H1 (cell line): ENCODE results near the gene GUCA1A. TPM values are rescaled to one million over a fixed set of nuclear protein-coding genes. Genes with fewer than 3 reads are reported as not detected.

Source experiments
- CTCF ChIA-PET: fragments of 300-600 bp; sonication (Branson Sonifier 250); formaldehyde crosslinking; loops from one replicate; lab custom pipeline; 2021; ENCODE audit not compliant: partially characterized antibody; lab: Charles Lee
- POLR2A ChIA-PET: fragments of 300-600 bp; sonication (Branson Sonifier 250); formaldehyde crosslinking; loops from one replicate; lab custom pipeline; 2021; ENCODE audit warnings: inconsistent platforms; ENCODE audit not compliant: partially characterized antibody; lab: Charles Lee
- DNase-seq, 2 experiments: peaks; one replicate each; pipeline versions ENCODE4 v3.0.0 to v3.0.0-alpha.2; 2010 to 2022; ENCODE audit warnings: low spot score in 2 of 2, low read depth in 1 of 2, mixed read lengths in 1 of 2
- FAIRE-seq: peaks from 2 replicates; lab custom pipeline; 2011; peaks lifted over from hg19 to GRCh38; lab: Jason Lieb, UNC
- H2AFZ ChIP-seq: 2 replicates; pipeline ENCODE4 v1.8.1; 2012; ENCODE audit warnings: low read length, inconsistent platforms
- H2AK5ac ChIP-seq: 2 replicates; pipeline ENCODE4 v1.6.1; 2013; ENCODE audit warnings: low read depth, low read length
- H2BK120ac ChIP-seq: replicated peaks from 2 replicates; pipeline ENCODE3; 2013; ENCODE audit warnings: low read depth, low read length, inconsistent platforms
- H2BK12ac ChIP-seq: 2 replicates; pipeline ENCODE4 v1.6.1; 2013; ENCODE audit warnings: low read depth, low read length
- H2BK15ac ChIP-seq: 2 replicates; pipeline ENCODE4 v1.6.1; 2013; ENCODE audit warnings: low read length
- H2BK20ac ChIP-seq: 2 replicates; pipeline ENCODE4 v1.6.1; 2013; ENCODE audit warnings: low read length
- H2BK5ac ChIP-seq: 2 replicates; pipeline ENCODE4 v1.6.1; 2013; ENCODE audit warnings: low read depth, low read length
- H3K14ac ChIP-seq: 2 replicates; pipeline ENCODE4 v1.6.1; 2013; ENCODE audit warnings: inconsistent platforms; ENCODE audit not compliant: insufficient read length
- H3K18ac ChIP-seq: 2 replicates; pipeline ENCODE4 v1.6.1; 2013; ENCODE audit warnings: low read length; ENCODE audit errors: extremely low read depth
- H3K23ac ChIP-seq: 2 replicates; pipeline ENCODE4 v1.6.1; 2013; ENCODE audit warnings: inconsistent platforms; ENCODE audit not compliant: insufficient read length
- H3K23me2 ChIP-seq: 2 replicates; pipeline ENCODE4 v1.6.1; 2013; ENCODE audit warnings: low read depth, low read length
- H3K27ac ChIP-seq: 2 replicates; pipeline ENCODE4 v1.6.1; 2011; ENCODE audit warnings: low read depth, low read length, inconsistent platforms
- H3K27me3 ChIP-seq, 4 experiments: replicated peaks in 1 of 4; 1 replicate in 1 of 4; 2 replicates in 3 of 4; pipeline versions ENCODE4 v1.6.1 to v1.8.1; 2011 to 2013; ENCODE audit warnings: low read length in 3 of 4, mild to moderate bottlenecking in 3 of 4, inconsistent platforms in 2 of 4, mixed read lengths in 2 of 4, moderate library complexity in 1 of 4; ENCODE audit not compliant: control insufficient read depth in 3 of 4, insufficient read depth in 3 of 4; ENCODE audit errors: extremely low read depth in 1 of 4
- H3K36me3 ChIP-seq, 4 experiments: 2 replicates each; pipeline versions ENCODE4 v1.6.1 to v1.8.1; 2011 to 2013; ENCODE audit warnings: mild to moderate bottlenecking in 4 of 4, low read length in 3 of 4, moderate library complexity in 2 of 4, control low read depth in 1 of 4, inconsistent platforms in 1 of 4; ENCODE audit not compliant: insufficient read depth in 4 of 4, control insufficient read depth in 2 of 4
- H3K4ac ChIP-seq: replicated peaks from 2 replicates; pipeline ENCODE3; 2013; ENCODE audit warnings: low read length, low read depth, mixed read lengths, inconsistent platforms; ENCODE audit not compliant: insufficient read length
- H3K4me1 ChIP-seq, 4 experiments: replicated peaks in 1 of 4; 1 replicate in 1 of 4; 2 replicates in 3 of 4; pipeline versions ENCODE4 v1.6.1 to v1.8.1; 2011 to 2013; ENCODE audit warnings: low read length in 3 of 4, inconsistent platforms in 2 of 4, mixed read lengths in 1 of 4; ENCODE audit not compliant: insufficient read depth in 4 of 4, control insufficient read depth in 3 of 4
- H3K4me2 ChIP-seq, 2 experiments: 2 replicates each; pipeline versions ENCODE4 v1.6.1 to v1.8.1; 2011 to 2013; ENCODE audit warnings: low read depth in 2 of 2, low read length in 2 of 2, control low read depth in 1 of 2, inconsistent platforms in 1 of 2, mild to moderate bottlenecking in 1 of 2; ENCODE audit not compliant: insufficient read depth in 1 of 2
- H3K4me3 ChIP-seq, 4 experiments: fragments of 200-600, 300-600 bp in 1 of 4; sonication (generic), shearing (Covaris generic), sonication (Bioruptor Twin) in 1 of 4; 2 replicates each; pipeline versions ENCODE4 v1.5.1 to v1.8.1; 2011 to 2016; ENCODE audit warnings: low read length in 4 of 4, low read depth in 3 of 4, control low read depth in 2 of 4, inconsistent platforms in 2 of 4, mild to moderate bottlenecking in 2 of 4, mixed read lengths in 1 of 4, moderate library complexity in 1 of 4; ENCODE audit not compliant: insufficient read depth in 2 of 4; ENCODE audit errors: extremely low read depth in 1 of 4
- H3K56ac ChIP-seq: replicated peaks from 2 replicates; pipeline ENCODE3; 2013; ENCODE audit warnings: low read depth, mild to moderate bottlenecking, mixed read lengths, low read length, inconsistent platforms; ENCODE audit not compliant: insufficient read length
- H3K79me1 ChIP-seq: 2 replicates; pipeline ENCODE4 v1.6.1; 2013; ENCODE audit warnings: low read depth, low read length, control low read depth
- H3K79me2 ChIP-seq, 2 experiments: 2 replicates each; pipeline versions ENCODE4 v1.6.1 to v1.8.1; 2012 to 2013; ENCODE audit warnings: low read length in 2 of 2, mild to moderate bottlenecking in 2 of 2, inconsistent platforms in 1 of 2; ENCODE audit not compliant: insufficient read depth in 2 of 2, control insufficient read depth in 1 of 2
- H3K9ac ChIP-seq, 4 experiments: replicated peaks in 1 of 4; 1 replicate in 1 of 4; 2 replicates in 3 of 4; pipeline versions ENCODE4 v1.6.1 to v1.8.1; 2011 to 2013; ENCODE audit warnings: low read depth in 3 of 4, low read length in 3 of 4, control low read depth in 2 of 4, mild to moderate bottlenecking in 2 of 4, moderate library complexity in 2 of 4, inconsistent platforms in 1 of 4; ENCODE audit errors: extremely low read depth in 1 of 4
- H3K9me3 ChIP-seq, 2 experiments: 2 replicates each; pipeline versions ENCODE4 v1.6.1 to v1.8.1; 2012 to 2013; ENCODE audit warnings: mild to moderate bottlenecking in 2 of 2, moderate library complexity in 2 of 2, control low read depth in 1 of 2, inconsistent platforms in 1 of 2, low read depth in 1 of 2, low read length in 1 of 2, mixed read lengths in 1 of 2; ENCODE audit not compliant: insufficient read depth in 2 of 2
- H4K20me1 ChIP-seq, 2 experiments: replicated peaks in 1 of 2; 2 replicates each; pipeline versions ENCODE3 to v1.8.1; 2011 to 2013; ENCODE audit warnings: inconsistent platforms in 2 of 2, low read length in 2 of 2, mild to moderate bottlenecking in 1 of 2; ENCODE audit not compliant: insufficient read depth in 2 of 2, control insufficient read depth in 1 of 2
- H4K5ac ChIP-seq: 2 replicates; pipeline ENCODE4 v1.6.1; 2013; ENCODE audit warnings: low read length, low read depth, mixed read lengths, inconsistent platforms; ENCODE audit not compliant: insufficient read length
- H4K8ac ChIP-seq: 2 replicates; pipeline ENCODE4 v1.8.0; 2013; ENCODE audit warnings: mild to moderate bottlenecking, moderate library complexity, low read length, inconsistent platforms; ENCODE audit not compliant: insufficient read depth; ENCODE audit errors: extremely low read depth
- H4K91ac ChIP-seq: replicated peaks from 2 replicates; pipeline ENCODE3; 2013; ENCODE audit warnings: low read length, mixed read lengths, inconsistent platforms; ENCODE audit not compliant: insufficient read length
- BRCA1 ChIP-seq: IDR thresholded peaks from 2 replicates; pipeline ENCODE4 v1.6.1; 2012; ENCODE audit warnings: low read depth, low read length, improper control_type of control experiment
- CBX5 ChIP-seq: fragments of 300-800, 300-1000 bp; sonication (generic); IDR thresholded peaks from 2 replicates; pipeline ENCODE4 v1.7.1; 2016; ENCODE audit warnings: antibody characterized with exemption, low read length, low read depth
- CREB1 ChIP-seq: IDR thresholded peaks from 2 replicates; pipeline ENCODE4 v1.6.1; 2012; ENCODE audit warnings: inconsistent platforms
- HDAC2 ChIP-seq, 2 experiments: fragments of 300-600 bp in 1 of 2; sonication (generic) in 1 of 2; IDR thresholded peaks; 2 replicates each; pipeline ENCODE4 v1.6.1; 2011 to 2012; ENCODE audit warnings: low read depth in 2 of 2, low read length in 2 of 2, mild to moderate bottlenecking in 2 of 2, moderate library complexity in 2 of 2, borderline replicate concordance in 1 of 2, inconsistent platforms in 1 of 2
- KDM1A ChIP-seq: fragments of 200-600, 300-600 bp; sonication (generic); IDR thresholded peaks from 2 replicates; pipeline ENCODE4 v1.7.1; 2016; ENCODE audit warnings: mild to moderate bottlenecking, low read length, borderline replicate concordance
- PHF8 ChIP-seq: fragments of 200-600 bp; sonication (generic); conservative IDR thresholded peaks from 2 replicates; pipeline ENCODE4 v1.7.1; 2012; ENCODE audit warnings: low read depth, mild to moderate bottlenecking, inconsistent platforms, low read length, moderate library complexity
- SIX5 ChIP-seq: IDR thresholded peaks from 2 replicates; pipeline ENCODE4 v1.6.1; 2011; ENCODE audit warnings: mild to moderate bottlenecking, low read depth, low read length
- TAF1 ChIP-seq: IDR thresholded peaks from 2 replicates; pipeline ENCODE4 v1.6.1; 2011; ENCODE audit warnings: mild to moderate bottlenecking, low read depth, low read length
- TCF12 ChIP-seq: IDR thresholded peaks from 2 replicates; pipeline ENCODE4 v1.6.1; 2011; ENCODE audit warnings: low read depth, mild to moderate bottlenecking, low read length
- WGBS, 2 experiments: shearing (Covaris generic) in 1 of 2; methylation state at CpG; one replicate each; pipeline versions ENCODE4 v1.1.6 to v1.1.7; 2013 to 2015; ENCODE audit warnings: low lambda C conversion rate in 2 of 2, mixed read lengths in 2 of 2, inconsistent platforms in 1 of 2, low coverage in 1 of 2, missing lambda C conversion rate in 1 of 2; ENCODE audit not compliant: insufficient replicate concordance in 2 of 2, insufficient coverage in 1 of 2, insufficient read length in 1 of 2; ENCODE audit errors: extremely low coverage in 1 of 2, missing lambda C conversion rate in 1 of 2; 5-methylcytosine and 5-hydroxymethylcytosine counted together
- polyA plus RNA-seq, 7 experiments: library from polyadenylated mRNA; depleted of rRNA in 3 of 7; stranded (reverse) in 5 of 7; unstranded in 2 of 7; fragments of >200 nt in 5 of 7; fragments of 200-250 nt in 2 of 7; gene quantifications; 1 replicate in 5 of 7; 2 replicates in 1 of 7; 4 replicates in 1 of 7; pipeline versions ENCODE4 v1.2.1 to v1.2.3, GENCODE V29; 2011 to 2013; ENCODE audit warnings: missing spikeins in 2 of 7, mixed read lengths in 2 of 7
- total RNA-seq: library from RNA; stranded (reverse); fragmentation: NEBNext Ultra II Directional; extraction: Animal tissue kit (Norgen Biotek cat#: 25700); gene quantifications from 2 replicates; pipeline ENCODE4 v1.2.1, GENCODE V29; 2021
- TF ChIP-seq, protein P1 (sequence below): IDR thresholded peaks from 2 replicates; pipeline ENCODE4 v1.6.1; 2012; ENCODE audit warnings: inconsistent platforms
- TF ChIP-seq, protein P2 (sequence below): IDR thresholded peaks from 2 replicates; pipeline ENCODE4 v1.6.1; 2012; ENCODE audit warnings: inconsistent platforms

The GUCA1A gene
- total and polyA plus RNA-seq, 2 of the 8 experiments (the other 6 are each of a cell fraction or from before 2014, with no cell fraction given): 4.6 to 24.6 TPM

DNA sequence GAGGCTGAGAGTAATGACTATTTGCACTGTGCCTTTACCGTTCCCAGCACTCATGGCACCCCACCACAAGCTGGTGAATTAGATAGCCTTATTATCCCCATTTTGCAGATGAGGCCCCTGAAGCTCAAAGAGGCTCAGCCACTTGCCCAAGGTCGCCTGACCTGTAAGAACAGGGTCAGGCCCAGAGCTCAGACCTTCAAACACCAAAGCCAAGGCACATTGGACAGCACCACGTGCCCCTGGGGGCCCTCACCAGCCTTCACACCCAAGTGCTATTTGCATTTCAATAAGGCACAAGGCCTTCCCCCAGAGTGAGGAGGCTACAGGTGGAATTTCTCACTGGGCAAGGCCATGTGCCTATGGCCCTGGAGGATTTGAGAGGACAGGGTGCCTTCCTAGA, 16.5 kb upstream of the GUCA1A start:
- Histone ChIP-seq H3K36me3 (no peaks in the 10 kb centered on the region), H3K4me1 (peaks cover 1 to 11% (median 6%) of the 10 kb centered on the region in 4 experiments; a peak in 5 of 7 replicates), H2BK5ac (no peak overlapping the region), H3K23ac (no peak overlapping the region), H3K79me2 (no peaks in the 10 kb centered on the region), H3K14ac (no peak overlapping the region), H3K79me1 (no peaks in the 10 kb centered on the region), H2BK120ac (no peak overlapping the region), H3K4ac (no peak overlapping the region), H2BK15ac (peak overlapping the region; percentile 1; the same call in 1 of the 2 replicates), H3K9ac (no peak overlapping the region), H3K23me2 (no peaks in the 10 kb centered on the region), H3K4me3 (no peak overlapping the region), H4K5ac (no peak overlapping the region), H3K9me3 (no peaks in the 10 kb centered on the region), H3K27me3 (peaks cover 0 to 3% (median 0%) of the 10 kb centered on the region in 4 experiments; a peak in 3 of 7 replicates), H2AFZ (no peak overlapping the region), H3K4me2 (no peak overlapping the region), H3K18ac (peak overlapping the region; percentile 15; the same call in 1 of the 2 replicates), H2AK5ac (no peak overlapping the region), H4K91ac (peak overlapping the region; percentile 27), H4K20me1 (no peaks in the 10 kb centered on the region), H4K8ac (no peak overlapping the region), H2BK20ac (peak overlapping the region; percentile 52; the same call in 1 of the 2 replicates), H3K56ac (no peak overlapping the region), H3K27ac (no peak overlapping the region), H2BK12ac (peak overlapping the region; percentile 82; the same call in 1 of the 2 replicates)
- ChIA-PET POLR2A (interaction anchor here (0.8 to 2.1 kb wide), 10 partner anchors 10 to 548 kb away, joined by 3 to 10 read pairs (median 4); partner anchors contain the start of gene TAF8), CTCF (interaction anchor here (0.6 to 4.2 kb wide), 9 partner anchors 10 to 129 kb away, joined by 3 to 14 read pairs (median 10); partner anchors contain the start of gene C6orf132)
- FAIRE-seq (no peak), DNase-seq (no peak)
- WGBS, 2 experiments: 69% methylated on average over 3 of the region's 3 CpGs; no CpG with 5 or more reads in 1 of the 2 experiments
- TF ChIP-seq CBX5: no peak
- TF ChIP-seq TAF1: no peak
- TF ChIP-seq, protein P1, sequence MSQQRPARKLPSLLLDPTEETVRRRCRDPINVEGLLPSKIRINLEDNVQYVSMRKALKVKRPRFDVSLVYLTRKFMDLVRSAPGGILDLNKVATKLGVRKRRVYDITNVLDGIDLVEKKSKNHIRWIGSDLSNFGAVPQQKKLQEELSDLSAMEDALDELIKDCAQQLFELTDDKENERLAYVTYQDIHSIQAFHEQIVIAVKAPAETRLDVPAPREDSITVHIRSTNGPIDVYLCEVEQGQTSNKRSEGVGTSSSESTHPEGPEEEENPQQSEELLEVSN: peak; percentile 92
- TF ChIP-seq, protein P2, sequence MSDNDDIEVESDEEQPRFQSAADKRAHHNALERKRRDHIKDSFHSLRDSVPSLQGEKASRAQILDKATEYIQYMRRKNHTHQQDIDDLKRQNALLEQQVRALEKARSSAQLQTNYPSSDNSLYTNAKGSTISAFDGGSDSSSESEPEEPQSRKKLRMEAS: peak; percentile 97
- TF ChIP-seq TCF12: no peak
- peak; percentile 75; the same call in 1 of the 2 replicates for TF ChIP-seq KDM1A
- TF ChIP-seq HDAC2 (IDR thresholded peaks at IDR 0.05; ENCODE audit: borderline replicate concordance in 1 of 2, low read depth in 2 of 2, low read length in 2 of 2): 0 out of 4 replicates have a peak, but pooled peaks of 1 of the 2 experiments have one; percentile 33
- no peak for TF ChIP-seq BRCA1
- no peak for TF ChIP-seq PHF8
- no peak for TF ChIP-seq SIX5
- no peak for TF ChIP-seq CREB1
